NCI-H524 (cell line): ENCODE data around the gene WWC1.

Experiments used
- DNase-seq, 2 experiments: peaks; one replicate each; lab custom pipeline; 2025; lab: John Stamatoyannopoulos, UW

WWC1 gene

GRCh38 chr5:168443533-168443932, 152.1 kb downstream of the WWC1 start:
- no peak for DNase-seq

- DNase-seq = no peak
Observed at GRCh38 chr5:168443950-168444700, 152.7 kb downstream of the WWC1 start.

- DNase-seq = no peak
Observed at GRCh38 chr5:168446983-168447619, 155.7 kb downstream of the WWC1 start.

GRCh38 chr5:168447808-168448207, 156.4 kb downstream of the WWC1 start:
- DNase-seq = no peak

- DNase-seq = no peak
Observed at GRCh38 chr5:168449166-168449565, 157.7 kb downstream of the WWC1 start.

- DNase-seq = no peak
Observed at GRCh38 chr5:168451565-168451964, 160.1 kb downstream of the WWC1 start.

GRCh38 chr5:168455201-168455600, 163.8 kb downstream of the WWC1 start:
- DNase-seq = no peak

GRCh38 chr5:168457542-168457941, 166.1 kb downstream of the WWC1 start:
- no peak for DNase-seq

- no peak for DNase-seq
Observed at GRCh38 chr5:168460606-168461005, 169.2 kb downstream of the WWC1 start.

- no peak for DNase-seq
Observed at GRCh38 chr5:168463081-168463480, 171.6 kb downstream of the WWC1 start.

GRCh38 chr5:168464214-168464613, 172.8 kb downstream of the WWC1 start:
- no peak for DNase-seq

- no peak for DNase-seq
Observed at GRCh38 chr5:168464641-168465040, 173.2 kb downstream of the WWC1 start.

- DNase-seq = peak; percentile 78 to 94
Observed at GRCh38 chr5:168467755-168468330, 176.4 kb downstream of the WWC1 start.

GRCh38 chr5:168468836-168469235, 177.4 kb downstream of the WWC1 start:
- DNase-seq = no peak

- DNase-seq = no peak
Observed at GRCh38 chr5:168469816-168470215, 178.4 kb downstream of the WWC1 start.

- no peak for DNase-seq
Observed at GRCh38 chr5:168471785-168472184, 180.3 kb downstream of the WWC1 start.

- no peak for DNase-seq
Observed at GRCh38 chr5:168472329-168472728, 180.9 kb downstream of the WWC1 start.

GRCh38 chr5:168474319-168474718, 182.9 kb downstream of the WWC1 start:
- peak; percentile 35 to 72 for DNase-seq

- no peak for DNase-seq
Observed at GRCh38 chr5:168477060-168477459, 185.6 kb downstream of the WWC1 start.

GRCh38 chr5:168479166-168479565, 187.7 kb downstream of the WWC1 start:
- no peak for DNase-seq

GRCh38 chr5:168480601-168481000, 189.2 kb downstream of the WWC1 start:
- DNase-seq = no peak

- DNase-seq = no peak
Observed at GRCh38 chr5:168481330-168481788, 189.9 kb downstream of the WWC1 start.

GRCh38 chr5:168482361-168482760, 190.9 kb downstream of the WWC1 start:
- no peak for DNase-seq
